OCI-LY1 (cell line): Measurements from ENCODE around the gene CDK5RAP2.

Experiments
- CTCF ChIP-seq: fragments of 200-600 bp; sonication (generic), shearing (Covaris generic); IDR thresholded peaks from 2 replicates; pipeline ENCODE4 v1.5.1; 2017; ENCODE audit warnings: mild to moderate bottlenecking, antibody characterized with exemption, low read length, moderate library complexity, mixed read lengths
- EZH2 ChIP-seq: fragments of 200-600 bp; sonication (generic), shearing (Covaris generic); IDR thresholded peaks from 2 replicates; pipeline ENCODE4 v1.8.0; 2017; ENCODE audit warnings: borderline replicate concordance, mixed run types, mild to moderate bottlenecking, antibody characterized with exemption, low read length, moderate library complexity, mixed read lengths

- no peak for TF ChIP-seq CTCF
- no peak for TF ChIP-seq EZH2
Measured at GRCh38 chr9:120395376-120395775, 184.6 kb downstream of the CDK5RAP2 start.
